NT2/D1 (cell line): ENCODE data around the gene SIT1.

Experiments used
- SUZ12 ChIP-seq: IDR thresholded peaks from 2 replicates; pipeline ENCODE4 v1.6.1; 2011; ENCODE audit not compliant: insufficient read length, insufficient read depth; ENCODE audit errors: extremely low read depth
- YY1 ChIP-seq: IDR thresholded peaks from 2 replicates; pipeline ENCODE4 v1.6.1; 2011; ENCODE audit not compliant: insufficient read length, insufficient read depth
- ZNF274 ChIP-seq: IDR thresholded peaks from 2 replicates; pipeline ENCODE4 v1.6.1; 2011; ENCODE audit warnings: mild to moderate bottlenecking, low read depth, low read length

GRCh38 chr9:35643046-35643445 lies 7.7 kb downstream of the SIT1 start:
- no peak for TF ChIP-seq YY1
- TF ChIP-seq SUZ12, result no peak
- TF ChIP-seq ZNF274, result no peak
